Measurements from ENCODE around the gene CAP2. TPM values are rescaled to one million over a fixed set of nuclear protein-coding genes. Genes with fewer than 3 reads are reported as not detected.

CAP2 gene
- total RNA-seq, 3 donors from 2014 or later: 2.2 to 56.1 (median 3.4) TPM

GRCh38 chr6:17601386-17601703 lies 207.9 kb downstream of the CAP2 start:
- intact Hi-C loops (cut with DNase I, micrococcal nuclease): no loop called here
- Histone ChIP-seq H3K9me3 (no peaks in the 10 kb centered on the region), H3K4me1 (ENCODE audit: low read depth) (peaks cover 13% of the 10 kb centered on the region), H3K4me3 (peak overlapping the region; percentile 83), H3K36me3 (ENCODE audit: low read depth) (no peaks in the 10 kb centered on the region)
- no peak for TF ChIP-seq CTCF (IDR thresholded peaks at IDR 0.05)
- ATAC-seq: no peak
- DNase-seq: no peak

GRCh38 chr6:17602888-17603287 lies 209.5 kb downstream of the CAP2 start:
- DNase-seq: no peak
- intact Hi-C loops (cut with DNase I, micrococcal nuclease): no loop called here
- Histone ChIP-seq H3K4me3 (no peak overlapping the region), H3K36me3 (ENCODE audit: low read depth) (no peaks in the 10 kb centered on the region), H3K9me3 (no peaks in the 10 kb centered on the region), H3K4me1 (ENCODE audit: low read depth) (peaks cover 13% of the 10 kb centered on the region)
- ATAC-seq: no peak
- no peak for TF ChIP-seq CTCF (IDR thresholded peaks at IDR 0.05)

GRCh38 chr6:17606606-17607005 lies 213.2 kb downstream of the CAP2 start:
- intact Hi-C loops (cut with DNase I, micrococcal nuclease): no loop called here
- Histone ChIP-seq H3K4me3 (no peak overlapping the region), H3K4me1 (ENCODE audit: low read depth) (peaks cover 18% of the 10 kb centered on the region), H3K36me3 (ENCODE audit: low read depth) (no peaks in the 10 kb centered on the region), H3K9me3 (no peaks in the 10 kb centered on the region)
- no peak for DNase-seq
- TF ChIP-seq CTCF (IDR thresholded peaks at IDR 0.05): no peak
- no peak for ATAC-seq

Other genes starting within 250 kb of the CAP2 start
- gene RBM24, start 112.2 kb upstream of the CAP2 start, total RNA-seq: 1 to 10 TPM; 2.6 to 8.3 (median 6.8) TPM
- 10 to 100 TPM; 35.1 to 49.2 (median 44.0) TPM for gene FAM8A1, start 206.7 kb downstream of the CAP2 start, total RNA-seq